K562 (cell line): ENCODE data around the gene PFDN2. TPM values are rescaled to one million over a fixed set of nuclear protein-coding genes. Genes with fewer than 3 reads are reported as not detected.

ENCODE experiments used
- ATAC-seq: fragments of 200-7000 bp; cut with Tn5 transposase; 3 replicates; pipeline ENCODE4 v1.9.1; 2020; ENCODE audit warnings: moderate library complexity
- BruUV-seq: library from RNA; stranded (reverse); fragments of 400-500 nt; replicated peaks from 2 replicates; lab custom pipeline; 2021; lab: Mats Ljungman, UMichigan
- CTCF ChIA-PET: fragments of 300-600 bp; formaldehyde crosslinking; extraction: SDS; loops from one replicate; lab custom pipeline; 2021; ENCODE audit warnings: low intra/inter-chr PET ratio; lab: Yijun Ruan, JAX
- POLR2A ChIA-PET: fragments of 300-600, 350-650 bp; sonication (Branson Sonifier 250); formaldehyde crosslinking; extraction: SDS; loops from one replicate; lab custom pipeline; 2021; ENCODE audit warnings: antibody characterized with exemption, inconsistent platforms; lab: Yijun Ruan, JAX
- DNase-seq, 4 experiments: peaks; one replicate each; pipeline versions ENCODE4 v3.0.0 to v3.0.0-alpha.2; 2011 to 2018; ENCODE audit warnings: low spot score in 3 of 4, mixed read lengths in 3 of 4; ENCODE audit errors: extremely low read depth in 1 of 4
- FAIRE-seq: peaks from 2 replicates; lab custom pipeline; 2011; peaks lifted over from hg19 to GRCh38; lab: Jason Lieb, UNC
- H2AFZ ChIP-seq: 2 replicates; pipeline ENCODE4 v1.6.0; 2011; ENCODE audit warnings: low read depth, low read length, control low read depth, inconsistent platforms
- H3K27ac ChIP-seq: fragments of 200-600 bp; 3 replicates; pipeline ENCODE4 v1.8.0; 2011; ENCODE audit warnings: low read depth, mild to moderate bottlenecking, control low read depth, inconsistent platforms, low read length, moderate library complexity, mixed read lengths; ENCODE audit errors: extremely low read depth
- H3K27me3 ChIP-seq, 2 experiments: fragments of 300-600 bp in 1 of 2; 2 replicates in 1 of 2; 3 replicates in 1 of 2; pipeline versions ENCODE4 v1.6.0 to v1.8.0; 2011; ENCODE audit warnings: inconsistent platforms in 2 of 2, low read length in 2 of 2, mild to moderate bottlenecking in 1 of 2, mixed read lengths in 1 of 2, moderate library complexity in 1 of 2; ENCODE audit not compliant: control insufficient read depth in 2 of 2, insufficient read depth in 2 of 2
- H3K36me3 ChIP-seq: fragments of 300-600 bp; 3 replicates; pipeline ENCODE4 v1.8.0; 2011; ENCODE audit warnings: mild to moderate bottlenecking, low read length, inconsistent platforms; ENCODE audit not compliant: control insufficient read depth, insufficient read depth
- H3K4me1 ChIP-seq, 2 experiments: fragments of 200-600 bp in 1 of 2; replicated peaks in 1 of 2; 2 replicates in 1 of 2; 3 replicates in 1 of 2; pipeline versions ENCODE4 v1.5.1 to v1.8.0; 2011; ENCODE audit warnings: inconsistent platforms in 2 of 2, low read length in 2 of 2, mild to moderate bottlenecking in 1 of 2, mixed read lengths in 1 of 2, moderate library complexity in 1 of 2; ENCODE audit not compliant: control insufficient read depth in 2 of 2, insufficient read depth in 2 of 2
- H3K4me2 ChIP-seq: 2 replicates; pipeline ENCODE4 v1.6.1; 2011; ENCODE audit warnings: low read length, control low read depth, inconsistent platforms, mixed read lengths; ENCODE audit not compliant: insufficient read depth
- H3K4me3 ChIP-seq: fragments of 200-600 bp; sonication (generic), shearing (Covaris generic); 2 replicates; pipeline ENCODE4 v1.5.1; 2016; ENCODE audit warnings: control low read depth, inconsistent platforms
- H3K79me2 ChIP-seq: fragments of 200-600 bp; 3 replicates; pipeline ENCODE4 v1.8.0; 2011; ENCODE audit warnings: low read length, inconsistent platforms; ENCODE audit not compliant: control insufficient read depth, insufficient read depth
- H3K9ac ChIP-seq, 2 experiments: 2 replicates each; pipeline versions ENCODE4 v1.6.0 to v1.6.1; 2011; ENCODE audit warnings: low read depth in 2 of 2, low read length in 2 of 2, control low read depth in 1 of 2, inconsistent platforms in 1 of 2, mild to moderate bottlenecking in 1 of 2, mixed read lengths in 1 of 2; ENCODE audit not compliant: insufficient read depth in 1 of 2
- H3K9me1 ChIP-seq: one replicate; pipeline ENCODE4 v1.6.0; 2011; ENCODE audit warnings: inconsistent platforms, mild to moderate bottlenecking, low read length, moderate library complexity; ENCODE audit not compliant: control insufficient read depth, insufficient read depth
- H3K9me3 ChIP-seq: replicated peaks from 2 replicates; pipeline ENCODE4 v1.5.1; 2011; ENCODE audit warnings: low read depth, low read length, inconsistent platforms; ENCODE audit not compliant: control insufficient read depth, insufficient read depth
- H4K20me1 ChIP-seq: replicated peaks from 2 replicates; pipeline ENCODE4 v1.6.1; 2011; ENCODE audit warnings: low read length, inconsistent platforms, mixed read lengths; ENCODE audit not compliant: control insufficient read depth, insufficient read depth
- OTX1 ChIP-seq: fragments of 450-650 bp; formaldehyde crosslinking; IDR thresholded peaks from 2 replicates; pipeline ENCODE4 v1.4.0; 2022; ENCODE audit warnings: mild to moderate bottlenecking
- WGBS: fragments of 100-300 bp; shearing (Covaris generic); methylation state at CpG from one replicate; pipeline ENCODE4 v1.1.6; 2016; ENCODE audit warnings: low coverage, mixed read lengths; ENCODE audit not compliant: insufficient coverage; ENCODE audit errors: missing lambda C conversion rate; 5-methylcytosine and 5-hydroxymethylcytosine counted together
- in situ Hi-C: fragments of 300-500 bp; cut with MboI; formaldehyde crosslinking; loops from 4 replicates; pipeline ENCODE4 v1.15.0; 2018; ENCODE audit warnings: inconsistent platforms, mixed read lengths
- intact Hi-C: fragments of 100-400 bp; cut with micrococcal nuclease; formaldehyde crosslinking; loops from 2 replicates; pipeline ENCODE4 v1.14.2; 2022
- polyA plus RNA-seq, 8 experiments: library from polyadenylated mRNA; depleted of rRNA in 4 of 8; stranded (reverse) in 5 of 8; unstranded in 3 of 8; fragments of >200 nt; fragmentation: Nextera tagmentation in 2 of 8; fragmentation: Illumina TruSeq in 1 of 8; extraction: Ambion mirVana in 2 of 8; extraction: Trizol in 1 of 8; gene quantifications; 2 replicates each; pipeline versions ENCODE4 v1.2.1 to v1.2.3, GENCODE V29; 2011 to 2014; ENCODE audit warnings: inconsistent platforms in 1 of 8, missing spikeins in 1 of 8
- total RNA-seq, 7 experiments: library from RNA; depleted of rRNA in 6 of 7; stranded (reverse); fragments of >200 nt in 6 of 7; fragmentation: Illumina TruSeq in 2 of 7; extraction: Trizol in 2 of 7; gene quantifications; 2 replicates each; pipeline versions ENCODE4 v1.2.1 to v1.2.3, GENCODE V29; 2011 to 2021; ENCODE audit warnings: low replicate concordance in 1 of 7
- TF ChIP-seq, protein P1 (sequence below): fragments of 250-450 bp; sonication (Bioruptor Pico); IDR thresholded peaks from 2 replicates; pipeline ENCODE4 v1.5.0; 2021

PFDN2 gene
- total and polyA plus RNA-seq, 9 of the 15 experiments (the other 6 are each of a cell fraction or from before 2014, with no cell fraction given), result 50.2 to 361 (median 144) TPM

DNA sequence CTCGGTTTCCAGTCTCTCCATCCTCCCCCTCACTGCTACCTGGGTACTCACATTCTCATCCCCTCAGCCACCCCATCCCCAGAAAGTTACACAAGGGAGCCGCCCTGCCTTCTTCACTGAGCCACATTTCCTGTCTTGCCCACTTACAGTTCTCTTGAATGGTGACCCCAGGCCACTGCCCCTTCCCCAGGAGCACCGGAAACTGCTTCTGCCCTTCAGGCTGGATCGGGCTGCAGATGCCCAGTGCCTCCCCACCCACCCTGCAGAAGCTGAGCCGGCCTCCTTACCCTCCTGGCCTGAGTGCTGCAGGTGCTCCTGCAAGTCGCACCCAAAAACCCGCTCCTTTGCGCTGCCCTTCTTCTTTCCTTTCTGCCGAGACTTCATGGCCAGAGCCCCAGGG is 48.6 kb downstream of the PFDN2 start:
- DNase-seq (no peak), ATAC-seq (no peak), FAIRE-seq (no peak)
- H3K9me3 ChIP-seq, result no peaks in the 10 kb centered on the region
- no peaks in the 10 kb centered on the region for H3K9me1 ChIP-seq
- in situ Hi-C loops, result no loop called here
- no peak overlapping the region for H3K4me3 ChIP-seq
- peaks cover 17 to 21% of the 10 kb centered on the region in 2 experiments for H3K4me1 ChIP-seq
- peak overlapping the region in 1 of 2 experiments; percentile 62; a peak in 1 of 4 replicates for H3K9ac ChIP-seq
- TF ChIP-seq, protein P1, sequence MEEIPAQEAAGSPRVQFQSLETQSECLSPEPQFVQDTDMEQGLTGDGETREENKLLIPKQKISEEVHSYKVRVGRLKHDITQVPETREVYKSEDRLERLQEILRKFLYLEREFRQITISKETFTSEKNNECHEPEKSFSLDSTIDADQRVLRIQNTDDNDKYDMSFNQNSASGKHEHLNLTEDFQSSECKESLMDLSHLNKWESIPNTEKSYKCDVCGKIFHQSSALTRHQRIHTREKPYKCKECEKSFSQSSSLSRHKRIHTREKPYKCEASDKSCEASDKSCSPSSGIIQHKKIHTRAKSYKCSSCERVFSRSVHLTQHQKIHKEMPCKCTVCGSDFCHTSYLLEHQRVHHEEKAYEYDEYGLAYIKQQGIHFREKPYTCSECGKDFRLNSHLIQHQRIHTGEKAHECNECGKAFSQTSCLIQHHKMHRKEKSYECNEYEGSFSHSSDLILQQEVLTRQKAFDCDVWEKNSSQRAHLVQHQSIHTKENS, result no peak
- 0 out of 2 replicates have a peak, but pooled peaks have one; percentile 21 for TF ChIP-seq OTX1 (CRISPR knock-in tag)
- TF ChIP-seq, all 486 proteins: peak for 1
- Histone ChIP-seq H3K4me2 (no peak overlapping the region), H3K27me3 (no peaks in the 10 kb centered on the region; a peak in 1 of 5 replicates), H3K27ac (no peak overlapping the region), H4K20me1 (no peaks in the 10 kb centered on the region), H3K36me3 (no peaks in the 10 kb centered on the region), H3K79me2 (no peaks in the 10 kb centered on the region), H2AFZ (peak overlapping the region; percentile 86; the same call in 1 of the 2 replicates)
- POLR2A ChIA-PET, result interaction anchor here (1.0 to 3.3 kb wide), 3 partner anchors 17 to 30 kb away, joined by 3 to 19 read pairs (median 3); partner anchors contain the start of gene USF1
- BruUV-seq, result no TSS peak
- intact Hi-C loops, result no loop called here
- 48% methylated on average over 6 of the region's 9 CpGs for WGBS
- CTCF ChIA-PET, result no interaction called here
